ENCODE results near the gene PARD3B. TPM values are rescaled to one million over a fixed set of nuclear protein-coding genes. Genes with fewer than 3 reads are reported as not detected.

The PARD3B gene
- total RNA-seq, 1 experiment from 2014 or later = 3.6 TPM

DNA sequence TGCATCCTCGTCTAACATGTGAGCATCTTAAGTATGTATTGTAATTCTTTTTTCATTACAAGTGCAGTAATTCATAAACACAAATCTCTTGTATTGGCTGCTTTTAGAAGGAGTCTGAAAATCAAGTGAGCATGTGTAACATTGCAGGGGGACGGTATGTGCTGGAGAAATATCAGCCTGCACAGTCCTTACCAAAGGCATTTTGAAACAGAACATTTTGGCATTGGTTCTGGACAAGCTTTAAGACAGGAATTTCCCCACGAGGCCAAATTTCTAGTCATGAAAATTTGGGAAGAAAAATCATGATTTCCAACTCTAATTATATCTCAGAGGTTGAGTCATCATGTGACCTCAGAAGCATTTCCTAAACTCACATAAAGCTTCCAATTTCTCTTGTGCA, 1112.3 kb downstream of the PARD3B start:
- ChIA-PET POLR2A (no interaction called here), CTCF (no interaction called here)
- no peak overlapping the region for H3K27ac ChIP-seq (ENCODE audit: low read length)
- no peaks in the 10 kb centered on the region for H3K9me3 ChIP-seq (ENCODE audit: control insufficient read depth, insufficient read depth, low read depth, low read length)
- no peaks in the 10 kb centered on the region for H3K4me1 ChIP-seq (ENCODE audit: control insufficient read depth, insufficient read depth, low read length)
- H3K4me3 ChIP-seq (ENCODE audit: low read depth in 2 of 2, low read length in 2 of 2) = no peak overlapping the region
- intact Hi-C loops (cut with micrococcal nuclease; ENCODE audit: unreplicated experiment) (no loop called here), in situ Hi-C loops (cut with HindIII; ENCODE audit: low pct_unique_long_range_greater_than_20kb, low sequenced_read_pairs) (no loop called here)
- no peak for TF ChIP-seq TCF7L2 (IDR thresholded peaks at IDR 0.05; ENCODE audit: low read depth, low read length)
- TF ChIP-seq SIN3A (IDR thresholded peaks at IDR 0.05; ENCODE audit: borderline replicate concordance, insufficient read depth, low read depth, low read length) = no peak
- no peak for TF ChIP-seq POLR2AphosphoS5 (IDR thresholded peaks at IDR 0.05; ENCODE audit: low read depth, low read length)
- TF ChIP-seq, protein P1, sequence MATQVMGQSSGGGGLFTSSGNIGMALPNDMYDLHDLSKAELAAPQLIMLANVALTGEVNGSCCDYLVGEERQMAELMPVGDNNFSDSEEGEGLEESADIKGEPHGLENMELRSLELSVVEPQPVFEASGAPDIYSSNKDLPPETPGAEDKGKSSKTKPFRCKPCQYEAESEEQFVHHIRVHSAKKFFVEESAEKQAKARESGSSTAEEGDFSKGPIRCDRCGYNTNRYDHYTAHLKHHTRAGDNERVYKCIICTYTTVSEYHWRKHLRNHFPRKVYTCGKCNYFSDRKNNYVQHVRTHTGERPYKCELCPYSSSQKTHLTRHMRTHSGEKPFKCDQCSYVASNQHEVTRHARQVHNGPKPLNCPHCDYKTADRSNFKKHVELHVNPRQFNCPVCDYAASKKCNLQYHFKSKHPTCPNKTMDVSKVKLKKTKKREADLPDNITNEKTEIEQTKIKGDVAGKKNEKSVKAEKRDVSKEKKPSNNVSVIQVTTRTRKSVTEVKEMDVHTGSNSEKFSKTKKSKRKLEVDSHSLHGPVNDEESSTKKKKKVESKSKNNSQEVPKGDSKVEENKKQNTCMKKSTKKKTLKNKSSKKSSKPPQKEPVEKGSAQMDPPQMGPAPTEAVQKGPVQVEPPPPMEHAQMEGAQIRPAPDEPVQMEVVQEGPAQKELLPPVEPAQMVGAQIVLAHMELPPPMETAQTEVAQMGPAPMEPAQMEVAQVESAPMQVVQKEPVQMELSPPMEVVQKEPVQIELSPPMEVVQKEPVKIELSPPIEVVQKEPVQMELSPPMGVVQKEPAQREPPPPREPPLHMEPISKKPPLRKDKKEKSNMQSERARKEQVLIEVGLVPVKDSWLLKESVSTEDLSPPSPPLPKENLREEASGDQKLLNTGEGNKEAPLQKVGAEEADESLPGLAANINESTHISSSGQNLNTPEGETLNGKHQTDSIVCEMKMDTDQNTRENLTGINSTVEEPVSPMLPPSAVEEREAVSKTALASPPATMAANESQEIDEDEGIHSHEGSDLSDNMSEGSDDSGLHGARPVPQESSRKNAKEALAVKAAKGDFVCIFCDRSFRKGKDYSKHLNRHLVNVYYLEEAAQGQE (IDR thresholded peaks at IDR 0.05; ENCODE audit: insufficient read depth in 1 of 2, low read depth in 2 of 2, low read length in 1 of 2) = no peak
- no peak for TF ChIP-seq CTCF (IDR thresholded peaks at IDR 0.05)
- ATAC-seq (no peak), DNase-seq (ENCODE audit: low read depth, low spot score) (no peak)
- H3K36me3 ChIP-seq (ENCODE audit: control insufficient read depth, insufficient read depth, low read length) = no peaks in the 10 kb centered on the region
- BruUV-seq (replicated peaks) = no TSS peak
- no peaks in the 10 kb centered on the region; the same call in 1 of the 2 replicates for H3K27me3 ChIP-seq (ENCODE audit: control insufficient read depth, insufficient read depth, low read length)

DNA sequence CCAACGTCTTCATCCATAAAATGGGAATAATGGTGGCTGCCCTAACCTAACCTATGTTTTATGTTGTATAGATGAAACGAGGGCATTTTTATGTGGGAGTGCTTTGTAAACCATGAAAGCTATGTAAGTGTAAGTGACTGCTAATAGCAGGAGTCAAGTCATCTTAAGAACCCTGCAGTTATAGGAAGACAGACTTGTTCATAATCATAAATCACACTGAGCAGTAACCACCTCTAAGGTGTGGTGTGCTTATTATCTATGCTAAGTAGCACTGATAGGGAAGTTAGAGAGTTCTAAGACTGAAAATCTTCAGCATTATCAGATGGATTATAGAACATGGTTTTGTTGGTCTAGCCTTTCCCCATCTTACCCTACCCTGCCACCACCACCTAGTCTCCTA, 1112.8 kb downstream of the PARD3B start:
- H3K4me3 ChIP-seq (ENCODE audit: low read depth in 2 of 2, low read length in 2 of 2) = no peak overlapping the region
- H3K4me1 ChIP-seq (ENCODE audit: control insufficient read depth, insufficient read depth, low read length) = no peaks in the 10 kb centered on the region
- no peak overlapping the region for H3K27ac ChIP-seq (ENCODE audit: low read length)
- H3K36me3 ChIP-seq (ENCODE audit: control insufficient read depth, insufficient read depth, low read length) = no peaks in the 10 kb centered on the region
- no TSS peak for BruUV-seq (replicated peaks)
- no peaks in the 10 kb centered on the region; the same call in 1 of the 2 replicates for H3K27me3 ChIP-seq (ENCODE audit: control insufficient read depth, insufficient read depth, low read length)
- TF ChIP-seq, protein P1 (IDR thresholded peaks at IDR 0.05; ENCODE audit: insufficient read depth in 1 of 2, low read depth in 2 of 2, low read length in 1 of 2) = no peak
- no peak for TF ChIP-seq TCF7L2 (IDR thresholded peaks at IDR 0.05; ENCODE audit: low read depth, low read length)
- TF ChIP-seq CTCF (IDR thresholded peaks at IDR 0.05) = no peak
- TF ChIP-seq SIN3A (IDR thresholded peaks at IDR 0.05; ENCODE audit: borderline replicate concordance, insufficient read depth, low read depth, low read length) = no peak
- no peak for TF ChIP-seq POLR2AphosphoS5 (IDR thresholded peaks at IDR 0.05; ENCODE audit: low read depth, low read length)
- no peak for ATAC-seq
- in situ Hi-C loops (cut with HindIII; ENCODE audit: low pct_unique_long_range_greater_than_20kb, low sequenced_read_pairs) (no loop called here), intact Hi-C loops (cut with micrococcal nuclease; ENCODE audit: unreplicated experiment) (no loop called here)
- no peaks in the 10 kb centered on the region for H3K9me3 ChIP-seq (ENCODE audit: control insufficient read depth, insufficient read depth, low read depth, low read length)
- ChIA-PET CTCF (no interaction called here), POLR2A (no interaction called here)
- no peak for DNase-seq (ENCODE audit: low read depth, low spot score)

Measured in Panc1 (cell line).